SK-N-MC (cell line): ENCODE data around the gene LRP1B.

ENCODE experiments used
- DNase-seq: peaks from one replicate; pipeline ENCODE4 v3.0.0-alpha.2; 2011; ENCODE audit warnings: low read depth, low spot score
- H3K27ac ChIP-seq: fragments of 200-600 bp; sonication (generic); 2 replicates; pipeline ENCODE4 v1.5.1; 2016; ENCODE audit warnings: mixed run types
- H3K36me3 ChIP-seq: fragments of 200-600 bp; sonication (generic); 2 replicates; pipeline ENCODE4 v1.6.1; 2017; ENCODE audit warnings: antibody characterized with exemption, low read length, mixed read lengths; ENCODE audit not compliant: insufficient read depth
- H3K4me3 ChIP-seq: fragments of 200-600 bp; sonication (generic); 2 replicates; pipeline ENCODE4 v1.5.1; 2016
- H3K9ac ChIP-seq: fragments of 200-600 bp; sonication (generic); 2 replicates; pipeline ENCODE4 v1.8.0; 2017; ENCODE audit warnings: mixed run types, mixed read lengths; ENCODE audit not compliant: insufficient read length
- H3K9me3 ChIP-seq: fragments of 200-600 bp; sonication (generic); 2 replicates; pipeline ENCODE4 v1.6.1; 2017; ENCODE audit warnings: low read depth, mild to moderate bottlenecking, antibody characterized with exemption, low read length, moderate library complexity, mixed read lengths
- EZH2 ChIP-seq: fragments of 200-600 bp; sonication (generic); IDR thresholded peaks from one replicate; pipeline ENCODE4 v1.6.1; 2017; ENCODE audit warnings: antibody characterized with exemption
- FOXP2 ChIP-seq: optimal IDR thresholded peaks from 2 replicates; pipeline ENCODE3; 2011; ENCODE audit warnings: mild to moderate bottlenecking, moderate library complexity; ENCODE audit not compliant: insufficient read depth; ENCODE audit errors: extremely low read length, control extremely low read depth
- POLR2AphosphoS5 ChIP-seq: IDR thresholded peaks from 2 replicates; pipeline ENCODE4 v1.6.1; 2012; ENCODE audit warnings: mild to moderate bottlenecking, low read depth, low read length, borderline replicate concordance

The LRP1B gene

DNA sequence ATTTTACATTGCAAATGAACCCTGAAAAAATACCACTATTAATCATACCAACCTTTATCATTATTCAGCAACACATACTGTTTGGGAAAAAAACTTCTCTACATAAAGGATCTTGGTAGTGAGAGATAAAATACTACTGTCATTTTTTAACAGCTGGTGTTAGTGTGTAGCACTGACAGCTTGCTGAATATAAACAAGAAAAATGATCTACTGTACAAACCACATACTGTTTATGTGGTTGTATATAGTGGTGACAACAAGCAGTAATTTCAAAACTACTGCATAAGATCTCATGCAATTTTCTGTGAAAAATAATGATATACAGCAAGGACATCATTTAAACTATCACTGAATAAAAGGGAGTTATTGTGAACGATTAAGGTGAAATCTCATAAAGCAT is 601.2 kb downstream of the LRP1B start:
- peak overlapping the region; percentile 19; the same call in 1 of the 2 replicates for H3K27ac ChIP-seq
- DNase-seq, result no peak
- no peak overlapping the region for H3K4me3 ChIP-seq
- no peaks in the 10 kb centered on the region for H3K36me3 ChIP-seq
- no peak overlapping the region for H3K9ac ChIP-seq
- no peaks in the 10 kb centered on the region for H3K9me3 ChIP-seq
- no peak for TF ChIP-seq EZH2
- TF ChIP-seq POLR2AphosphoS5, result no peak
- peak; percentile 88 for TF ChIP-seq FOXP2

DNA sequence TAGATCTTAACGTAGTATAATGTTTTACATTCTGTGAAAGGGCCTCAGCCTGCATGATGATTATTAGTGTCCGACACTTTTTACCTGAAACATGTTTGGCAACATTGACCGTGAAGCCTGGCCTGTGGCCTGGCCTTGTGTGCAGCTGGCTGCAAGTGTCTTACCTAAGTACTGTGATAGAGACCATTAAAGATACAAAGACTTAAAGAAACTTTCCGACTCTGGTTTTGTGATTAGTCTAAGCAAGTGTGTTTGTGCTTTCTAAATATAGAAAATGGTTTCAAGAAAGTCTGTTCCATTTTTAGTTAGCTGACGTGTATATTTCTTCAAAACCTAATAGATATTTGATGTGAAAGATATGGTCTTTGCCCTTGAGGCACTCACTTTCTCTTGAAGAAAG is 601.8 kb downstream of the LRP1B start:
- H3K9me3 ChIP-seq, result no peaks in the 10 kb centered on the region
- H3K4me3 ChIP-seq, result 0 out of 2 replicates have a peak overlapping the region, but pooled peaks have one; percentile 2
- no peak for TF ChIP-seq POLR2AphosphoS5
- no peak for TF ChIP-seq EZH2
- TF ChIP-seq FOXP2, result no peak
- H3K27ac ChIP-seq, result peak overlapping the region; percentile 19; the same call in 1 of the 2 replicates
- DNase-seq, result no peak
- H3K9ac ChIP-seq, result no peak overlapping the region
- no peaks in the 10 kb centered on the region for H3K36me3 ChIP-seq

DNA sequence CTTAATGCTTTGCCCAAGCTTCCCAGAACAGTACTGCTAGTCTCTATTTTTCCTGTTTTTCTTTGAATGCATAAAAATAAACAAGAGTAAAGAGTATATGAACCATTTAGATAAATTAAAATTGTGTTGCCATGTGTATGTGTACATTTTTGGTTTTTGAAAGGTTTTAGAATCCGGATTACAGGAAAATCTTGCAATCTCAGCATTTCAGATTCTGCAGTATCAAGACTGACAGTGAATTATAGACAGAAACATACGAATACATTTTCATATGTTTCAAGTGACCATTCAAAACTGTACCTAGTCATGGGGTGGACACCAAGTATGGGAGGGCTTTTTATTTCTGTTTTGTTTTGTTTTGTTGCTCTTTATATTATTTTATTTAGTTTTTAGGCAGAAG is 604.1 kb downstream of the LRP1B start:
- DNase-seq, result no peak
- Histone ChIP-seq H3K36me3 (no peaks in the 10 kb centered on the region), H3K4me3 (no peak overlapping the region), H3K9ac (no peak overlapping the region), H3K27ac (no peak overlapping the region), H3K9me3 (no peaks in the 10 kb centered on the region)
- no peak for TF ChIP-seq FOXP2
- no peak for TF ChIP-seq EZH2
- TF ChIP-seq POLR2AphosphoS5, result no peak

DNA sequence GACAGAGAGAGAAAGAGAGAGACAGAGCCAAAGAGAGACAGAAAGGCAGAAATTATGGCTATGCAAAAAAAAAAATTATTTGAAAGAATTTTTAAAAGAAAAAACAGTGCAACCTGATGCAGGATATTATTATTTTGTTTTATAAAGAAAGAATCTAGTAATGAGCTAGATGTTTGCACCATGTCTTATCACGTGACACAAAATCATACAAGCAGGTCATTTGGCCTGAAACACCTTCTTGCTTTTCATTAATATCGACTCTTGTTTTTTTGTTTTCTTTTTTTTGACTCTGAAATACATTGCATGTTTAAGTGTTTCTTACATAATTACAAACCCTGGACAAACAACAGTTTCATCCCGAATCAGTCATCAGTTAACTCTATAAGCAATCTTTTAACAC is 606.0 kb downstream of the LRP1B start:
- TF ChIP-seq POLR2AphosphoS5, result no peak
- no peak for TF ChIP-seq EZH2
- TF ChIP-seq FOXP2, result no peak

DNA sequence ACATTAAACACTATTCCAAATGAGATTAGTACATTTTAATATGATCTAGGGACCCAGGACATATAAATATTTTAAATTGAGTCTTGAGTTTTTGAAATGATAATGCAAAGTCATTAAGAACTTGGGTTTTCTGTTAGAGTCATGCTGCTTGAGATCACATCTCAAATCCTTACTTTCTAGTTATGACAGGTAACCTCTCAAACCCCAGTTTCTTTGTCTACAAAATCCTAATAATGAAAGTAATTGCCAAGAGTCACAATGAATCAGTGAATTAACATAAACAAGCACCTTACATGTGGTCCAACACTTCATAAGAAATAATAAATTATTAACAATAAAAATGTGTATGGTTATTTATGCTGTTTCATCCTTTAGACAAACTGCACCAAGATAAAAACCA is 607.6 kb downstream of the LRP1B start:
- DNase-seq, result no peak
- Histone ChIP-seq H3K9me3 (no peaks in the 10 kb centered on the region), H3K27ac (no peak overlapping the region), H3K4me3 (no peak overlapping the region), H3K36me3 (no peaks in the 10 kb centered on the region), H3K9ac (no peak overlapping the region)
- TF ChIP-seq FOXP2 (no peak), POLR2AphosphoS5 (no peak), EZH2 (no peak)

More for the DNA sequence above, 606.0 kb downstream of the LRP1B start:
- H3K4me3 ChIP-seq, result no peak overlapping the region
- no peak overlapping the region for H3K9ac ChIP-seq
- H3K36me3 ChIP-seq, result no peaks in the 10 kb centered on the region
- no peak overlapping the region for H3K27ac ChIP-seq
- no peak for DNase-seq
- H3K9me3 ChIP-seq, result no peaks in the 10 kb centered on the region

DNA sequence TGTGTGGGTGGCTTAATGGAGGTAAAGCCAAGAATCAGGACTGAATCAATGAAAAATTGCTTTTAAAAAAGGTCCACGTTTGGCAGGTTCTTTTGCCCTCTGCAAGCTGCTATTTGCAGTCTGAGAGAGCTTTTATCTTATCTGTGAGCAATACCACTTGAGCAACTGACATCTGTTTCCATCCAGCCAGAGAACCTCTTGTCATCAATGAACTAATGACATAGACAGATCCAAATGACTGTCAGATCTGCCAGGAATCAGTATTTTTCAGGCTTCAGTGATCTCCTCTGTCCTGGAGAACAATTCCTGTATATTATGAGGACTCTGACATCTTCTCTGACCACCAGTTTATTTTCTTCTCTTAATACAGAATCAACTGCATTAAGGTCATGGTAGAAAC is 608.1 kb downstream of the LRP1B start:
- Histone ChIP-seq H3K9ac (no peak overlapping the region), H3K4me3 (no peak overlapping the region), H3K27ac (no peak overlapping the region), H3K9me3 (no peaks in the 10 kb centered on the region), H3K36me3 (no peaks in the 10 kb centered on the region)
- no peak for DNase-seq
- TF ChIP-seq POLR2AphosphoS5, result no peak
- TF ChIP-seq EZH2, result no peak
- TF ChIP-seq FOXP2, result no peak

DNA sequence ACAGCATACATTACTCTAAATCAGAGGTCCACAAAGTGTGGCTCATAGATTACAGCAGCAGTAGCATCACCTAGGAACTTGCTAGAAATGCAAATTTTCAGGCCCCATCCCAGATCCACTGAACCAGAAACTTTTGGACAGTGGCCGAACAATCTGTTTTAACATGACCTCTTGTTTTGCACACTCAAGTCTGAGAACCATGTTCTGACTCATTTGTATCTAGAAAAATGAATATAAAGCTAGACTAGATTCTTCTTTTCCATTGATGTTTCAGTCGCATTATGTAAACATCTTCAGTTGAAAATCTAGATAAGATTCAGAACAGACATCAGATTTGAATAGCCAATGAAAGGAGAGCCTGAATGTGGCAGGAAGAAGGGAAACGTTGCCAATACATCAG is 608.8 kb downstream of the LRP1B start:
- H3K9ac ChIP-seq, result no peak overlapping the region
- TF ChIP-seq FOXP2 (no peak), POLR2AphosphoS5 (no peak)
- no peak overlapping the region for H3K4me3 ChIP-seq
- H3K27ac ChIP-seq, result no peak overlapping the region
- H3K9me3 ChIP-seq, result no peaks in the 10 kb centered on the region
- DNase-seq, result no peak
- no peaks in the 10 kb centered on the region for H3K36me3 ChIP-seq

DNA sequence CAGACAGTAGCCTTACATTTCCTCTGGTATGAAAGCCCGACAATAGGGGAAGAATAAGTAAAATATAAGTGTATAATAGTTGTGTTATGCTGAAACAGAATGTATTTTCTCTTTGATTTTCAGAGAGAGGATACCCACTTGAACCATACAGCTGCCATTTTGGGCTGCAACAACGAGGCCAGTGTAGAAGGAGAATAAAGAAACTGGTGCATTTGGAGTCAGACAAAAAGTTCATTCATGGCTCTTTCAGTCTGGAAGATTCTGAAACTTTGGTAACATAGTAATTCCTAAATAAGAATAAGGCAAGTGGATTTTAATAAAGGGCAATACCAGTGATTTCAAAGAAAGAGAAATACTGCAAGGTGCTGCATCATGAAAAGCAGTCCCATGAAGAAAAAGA is 610.9 kb downstream of the LRP1B start:
- H3K27ac ChIP-seq, result no peak overlapping the region
- no peak overlapping the region for H3K4me3 ChIP-seq
- H3K36me3 ChIP-seq, result no peaks in the 10 kb centered on the region
- no peak for DNase-seq
- no peaks in the 10 kb centered on the region for H3K9me3 ChIP-seq
- no peak overlapping the region for H3K9ac ChIP-seq
- TF ChIP-seq POLR2AphosphoS5, result no peak
- no peak for TF ChIP-seq FOXP2
- no peak for TF ChIP-seq EZH2

DNA sequence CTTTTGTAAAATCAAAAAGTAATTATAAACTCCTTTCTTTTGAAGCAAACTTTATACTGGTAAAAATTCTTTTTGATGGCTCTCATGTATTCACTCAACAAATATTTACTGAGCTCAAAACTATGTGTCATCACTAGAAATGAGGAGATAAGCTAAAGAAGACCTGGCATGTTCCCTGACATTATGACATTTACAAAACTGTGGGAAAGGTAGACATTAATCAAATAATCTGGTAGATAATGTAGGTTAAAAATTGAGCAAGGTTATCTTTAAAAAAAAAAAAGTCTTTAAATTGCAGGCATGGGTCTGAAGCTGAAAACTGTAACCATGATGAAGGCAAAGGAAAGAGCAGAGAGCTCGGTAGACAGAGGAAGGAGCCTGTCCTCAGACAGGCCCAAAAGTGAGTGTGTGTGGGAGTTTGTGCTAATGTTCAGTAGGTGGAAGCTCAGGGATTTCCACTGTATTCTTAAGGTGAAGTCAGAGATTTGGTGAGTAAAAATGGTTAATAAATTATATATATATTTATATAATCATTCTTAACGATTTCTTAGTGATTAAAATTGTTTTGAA is 612.9 kb downstream of the LRP1B start:
- TF ChIP-seq EZH2 (no peak), POLR2AphosphoS5 (no peak), FOXP2 (no peak)
- no peak for DNase-seq
- H3K9me3 ChIP-seq, result no peaks in the 10 kb centered on the region
- H3K36me3 ChIP-seq, result no peaks in the 10 kb centered on the region
- no peak overlapping the region for H3K27ac ChIP-seq
- H3K9ac ChIP-seq, result no peak overlapping the region
- no peak overlapping the region for H3K4me3 ChIP-seq
